Neural crest cell (in vitro differentiated cells): ENCODE results near the gene NR3C2. TPM values are rescaled to one million over a fixed set of nuclear protein-coding genes. Genes with fewer than 3 reads are reported as not detected.
"Not testable (repeated sequence)": the region's sequence is repeated elsewhere in the genome, so short reads cannot be mapped to it uniquely, and the experiment has no call there.

Source experiments
- DNase-seq: peaks from one replicate; pipeline ENCODE4 v3.0.0; 2021; ENCODE audit warnings: low read depth, mixed read lengths, low spot score
- H3K27ac Mint-ChIP-seq: one replicate; pipeline ENCODE4 v1.8.0; 2021; ENCODE audit warnings: mild to moderate bottlenecking, mixed read lengths; ENCODE audit not compliant: unreplicated experiment
- H3K27me3 Mint-ChIP-seq: 2 replicates; pipeline ENCODE4 v1.8.0; 2021; ENCODE audit warnings: low read depth, mild to moderate bottlenecking, mixed read lengths
- H3K36me3 Mint-ChIP-seq: 2 replicates; pipeline ENCODE4 v1.8.0; 2021; ENCODE audit warnings: low read depth, mild to moderate bottlenecking, mixed read lengths
- H3K4me1 Mint-ChIP-seq: 2 replicates; pipeline ENCODE4 v1.8.0; 2021; ENCODE audit warnings: mixed read lengths
- H3K4me3 Mint-ChIP-seq: one replicate; pipeline ENCODE4 v1.8.0; 2021; ENCODE audit warnings: mild to moderate bottlenecking, mixed read lengths
- H3K9me3 Mint-ChIP-seq: 2 replicates; pipeline ENCODE4 v1.8.0; 2021; ENCODE audit warnings: mixed read lengths
- total RNA-seq: library from RNA; stranded (reverse); gene quantifications from 2 replicates; pipeline ENCODE4 v1.2.1, GENCODE V29; 2021
- TF ChIP-seq, protein P1 (sequence below): fragments of 200-600 bp; sonication (generic); conservative IDR thresholded peaks from 2 replicates; pipeline ENCODE4 v1.5.0; 2021; ENCODE audit warnings: antibody characterized with exemption, mild to moderate bottlenecking

Gene NR3C2
- total RNA-seq, 1 donor from 2014 or later = 0.21 TPM

DNA sequence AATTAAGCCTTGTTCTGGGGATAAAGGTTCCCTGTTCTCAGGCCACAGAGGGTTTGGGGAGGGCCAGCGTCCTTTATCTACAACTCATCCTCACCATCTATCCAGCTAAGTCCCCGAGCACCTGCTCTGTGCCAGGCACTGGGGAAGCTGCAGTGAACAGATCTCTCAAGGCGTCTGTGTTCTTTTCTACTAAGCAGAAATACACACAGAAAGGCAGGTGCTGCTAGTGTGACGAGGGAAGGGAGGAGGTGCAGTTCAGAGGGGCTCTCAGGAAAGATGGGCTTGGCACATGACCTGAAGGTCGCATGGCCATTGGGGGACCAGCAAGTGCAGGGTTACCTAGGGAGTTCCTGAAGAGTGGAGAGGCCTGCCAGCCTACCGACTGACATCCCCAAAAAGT, 352.2 kb downstream of the NR3C2 start:
- no peak for DNase-seq
- no peak overlapping the region for H3K4me3 Mint-ChIP-seq
- peaks cover 3% of the 10 kb centered on the region for H3K9me3 Mint-ChIP-seq
- no peaks in the 10 kb centered on the region for H3K36me3 Mint-ChIP-seq
- H3K4me1 Mint-ChIP-seq = no peaks in the 10 kb centered on the region
- H3K27me3 Mint-ChIP-seq = no peaks in the 10 kb centered on the region
- H3K27ac Mint-ChIP-seq = no peak overlapping the region
- TF ChIP-seq, protein P1, sequence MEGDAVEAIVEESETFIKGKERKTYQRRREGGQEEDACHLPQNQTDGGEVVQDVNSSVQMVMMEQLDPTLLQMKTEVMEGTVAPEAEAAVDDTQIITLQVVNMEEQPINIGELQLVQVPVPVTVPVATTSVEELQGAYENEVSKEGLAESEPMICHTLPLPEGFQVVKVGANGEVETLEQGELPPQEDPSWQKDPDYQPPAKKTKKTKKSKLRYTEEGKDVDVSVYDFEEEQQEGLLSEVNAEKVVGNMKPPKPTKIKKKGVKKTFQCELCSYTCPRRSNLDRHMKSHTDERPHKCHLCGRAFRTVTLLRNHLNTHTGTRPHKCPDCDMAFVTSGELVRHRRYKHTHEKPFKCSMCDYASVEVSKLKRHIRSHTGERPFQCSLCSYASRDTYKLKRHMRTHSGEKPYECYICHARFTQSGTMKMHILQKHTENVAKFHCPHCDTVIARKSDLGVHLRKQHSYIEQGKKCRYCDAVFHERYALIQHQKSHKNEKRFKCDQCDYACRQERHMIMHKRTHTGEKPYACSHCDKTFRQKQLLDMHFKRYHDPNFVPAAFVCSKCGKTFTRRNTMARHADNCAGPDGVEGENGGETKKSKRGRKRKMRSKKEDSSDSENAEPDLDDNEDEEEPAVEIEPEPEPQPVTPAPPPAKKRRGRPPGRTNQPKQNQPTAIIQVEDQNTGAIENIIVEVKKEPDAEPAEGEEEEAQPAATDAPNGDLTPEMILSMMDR = no peak

DNA sequence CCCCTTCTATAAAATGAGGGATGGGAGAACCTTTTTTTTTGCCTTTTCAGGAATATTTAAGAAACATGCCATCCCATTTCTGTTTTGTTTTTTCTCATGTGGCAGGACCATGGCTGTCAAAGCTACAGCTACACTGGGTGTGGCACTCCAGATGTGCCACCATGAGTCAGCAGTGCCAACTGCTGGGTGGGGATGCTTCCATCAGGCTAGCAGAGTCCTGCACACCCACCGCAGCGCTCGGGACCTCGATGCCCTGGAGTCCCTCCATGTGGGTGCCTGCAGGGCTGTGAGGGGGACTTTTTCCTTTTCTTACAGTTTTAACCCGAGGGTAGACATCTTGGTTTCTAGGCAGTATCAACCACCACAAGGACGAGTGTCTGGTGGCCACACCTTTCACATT, 352.6 kb downstream of the NR3C2 start:
- TF ChIP-seq, protein P1 = no peak
- Mint-ChIP-seq H3K27ac (no peak overlapping the region), H3K4me1 (no peaks in the 10 kb centered on the region), H3K36me3 (peaks cover under 1% of the 10 kb centered on the region), H3K27me3 (no peaks in the 10 kb centered on the region), H3K4me3 (no peak overlapping the region), H3K9me3 (peaks cover 7% of the 10 kb centered on the region)
- no peak for DNase-seq

DNA sequence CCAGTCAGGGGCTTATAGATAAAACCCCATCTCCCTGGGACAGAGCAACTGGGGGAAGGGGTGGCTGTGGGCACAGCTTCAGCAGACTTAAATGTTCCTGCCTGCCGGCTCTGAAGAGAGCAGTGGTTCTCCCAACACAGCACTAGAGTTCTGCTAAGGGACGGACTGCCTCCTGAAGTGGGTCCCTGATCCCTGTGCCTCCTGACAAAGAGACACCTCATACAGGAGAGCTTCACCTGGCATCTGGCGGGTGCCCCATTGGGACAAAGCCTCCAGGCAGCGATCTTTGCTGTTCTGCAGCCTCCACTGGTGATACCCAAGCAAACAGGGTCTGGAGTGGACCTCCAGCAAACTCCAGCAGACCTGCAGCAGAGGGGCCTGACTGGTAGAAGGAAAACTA, 359.1 kb downstream of the NR3C2 start:
- not testable (repeated sequence) for H3K4me3 Mint-ChIP-seq, H3K36me3 Mint-ChIP-seq, H3K27me3 Mint-ChIP-seq, H3K27ac Mint-ChIP-seq, H3K4me1 Mint-ChIP-seq, DNase-seq
- H3K9me3 Mint-ChIP-seq = peaks cover 14% of the 10 kb centered on the region

DNA sequence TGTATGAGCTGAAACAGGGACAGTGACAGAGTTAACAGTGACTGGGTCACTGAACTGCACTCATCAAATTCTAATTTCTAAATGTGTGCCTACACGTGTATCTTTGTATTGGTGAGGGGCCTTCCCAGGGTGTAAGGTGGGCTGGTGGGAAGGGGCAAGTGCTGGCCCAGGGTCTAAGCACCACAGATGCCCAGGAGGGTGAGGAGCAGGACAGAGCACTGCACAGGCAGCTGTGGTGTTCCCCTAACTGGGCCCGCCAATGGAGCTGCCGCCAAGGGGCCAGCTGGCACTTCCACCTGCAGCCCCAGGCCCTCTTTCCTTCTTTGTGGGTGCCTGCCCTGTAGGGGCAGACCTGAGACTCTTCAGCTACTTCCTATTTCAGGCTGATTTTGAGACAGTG, 360.5 kb downstream of the NR3C2 start:
- no peak overlapping the region for H3K4me3 Mint-ChIP-seq
- TF ChIP-seq, protein P1 = no peak
- H3K36me3 Mint-ChIP-seq = peaks cover 5% of the 10 kb centered on the region
- no peaks in the 10 kb centered on the region for H3K4me1 Mint-ChIP-seq
- H3K27me3 Mint-ChIP-seq = no peaks in the 10 kb centered on the region
- DNase-seq = no peak
- H3K27ac Mint-ChIP-seq = no peak overlapping the region
- H3K9me3 Mint-ChIP-seq = peaks cover 12% of the 10 kb centered on the region

DNA sequence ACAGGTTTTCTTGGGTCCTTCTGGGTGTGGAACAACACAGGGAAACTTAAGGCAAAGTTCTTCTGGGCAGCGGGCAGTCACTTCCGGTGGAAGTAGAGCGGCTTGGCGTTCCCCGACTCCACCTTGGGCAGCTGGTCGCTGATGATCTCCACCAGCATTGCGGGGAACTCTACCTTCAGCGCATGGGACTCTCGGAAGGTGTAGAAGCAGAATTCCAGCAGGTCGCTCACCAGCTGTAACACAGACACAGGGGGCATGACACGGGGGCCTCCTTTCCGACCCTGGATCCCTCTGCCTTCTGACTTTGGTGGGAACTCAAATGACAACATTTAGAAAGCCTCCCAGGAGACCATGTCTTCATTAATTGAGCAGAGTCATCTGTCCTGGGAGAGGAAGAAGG, 360.9 kb downstream of the NR3C2 start:
- H3K4me3 Mint-ChIP-seq = no peak overlapping the region
- H3K36me3 Mint-ChIP-seq = peaks cover 6% of the 10 kb centered on the region
- peaks cover 12% of the 10 kb centered on the region for H3K9me3 Mint-ChIP-seq
- no peak overlapping the region for H3K27ac Mint-ChIP-seq
- DNase-seq = no peak
- no peaks in the 10 kb centered on the region for H3K4me1 Mint-ChIP-seq
- no peaks in the 10 kb centered on the region for H3K27me3 Mint-ChIP-seq
- TF ChIP-seq, protein P1 = no peak

DNA sequence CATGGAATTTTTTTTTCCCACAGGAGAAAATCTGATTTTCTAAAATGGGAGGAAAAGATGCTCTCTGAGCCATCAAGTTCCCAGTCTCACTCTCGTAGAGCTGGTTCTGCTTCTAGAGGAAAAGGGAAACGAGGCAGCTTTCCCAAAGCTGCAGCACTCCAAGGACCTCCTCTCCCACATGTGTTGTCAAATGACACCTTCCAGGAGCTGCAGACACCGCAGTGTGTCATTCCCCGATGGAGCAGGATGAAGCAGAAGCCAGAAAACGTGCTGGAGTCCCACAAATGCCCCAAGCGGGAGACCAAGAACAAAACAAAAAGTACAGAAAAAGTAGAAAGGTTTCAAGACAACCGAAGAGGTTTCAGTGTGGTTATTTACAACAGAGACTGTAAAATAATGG, 362.3 kb downstream of the NR3C2 start:
- no peak overlapping the region for H3K4me3 Mint-ChIP-seq
- H3K9me3 Mint-ChIP-seq = peaks cover 12% of the 10 kb centered on the region

More for the DNA sequence above, 362.3 kb downstream of the NR3C2 start:
- Mint-ChIP-seq H3K27me3 (no peaks in the 10 kb centered on the region), H3K36me3 (peaks cover 10% of the 10 kb centered on the region), H3K27ac (no peak overlapping the region), H3K4me1 (no peaks in the 10 kb centered on the region)
- no peak for DNase-seq
- TF ChIP-seq, protein P1 = no peak
